Prostate gland (tissue), 2 donors: Measurements from ENCODE around the gene ARHGDIG.

ENCODE experiments used
- POLR2A ChIP-seq: fragments of 450-650 bp; IDR thresholded peaks from one replicate; pipeline ENCODE4 v1.6.1; 2016; ENCODE audit warnings: antibody characterized with exemption, mild to moderate bottlenecking
- POLR2AphosphoS5 ChIP-seq: sonication (generic); formaldehyde crosslinking; IDR thresholded peaks from one replicate; pipeline ENCODE4 v1.6.1; 2017; ENCODE audit warnings: antibody characterized with exemption
- TF ChIP-seq, protein P1 (sequence below), 4 experiments: fragments of 200-600 bp in 2 of 4; fragments of 450-650 bp in 2 of 4; sonication (generic) in 2 of 4; IDR thresholded peaks; 1 replicate in 3 of 4; 2 replicates in 1 of 4; pipeline ENCODE4 v1.5.1; 2016 to 2019; ENCODE audit warnings: antibody characterized with exemption in 4 of 4, mild to moderate bottlenecking in 2 of 4, moderate library complexity in 2 of 4

DNA sequence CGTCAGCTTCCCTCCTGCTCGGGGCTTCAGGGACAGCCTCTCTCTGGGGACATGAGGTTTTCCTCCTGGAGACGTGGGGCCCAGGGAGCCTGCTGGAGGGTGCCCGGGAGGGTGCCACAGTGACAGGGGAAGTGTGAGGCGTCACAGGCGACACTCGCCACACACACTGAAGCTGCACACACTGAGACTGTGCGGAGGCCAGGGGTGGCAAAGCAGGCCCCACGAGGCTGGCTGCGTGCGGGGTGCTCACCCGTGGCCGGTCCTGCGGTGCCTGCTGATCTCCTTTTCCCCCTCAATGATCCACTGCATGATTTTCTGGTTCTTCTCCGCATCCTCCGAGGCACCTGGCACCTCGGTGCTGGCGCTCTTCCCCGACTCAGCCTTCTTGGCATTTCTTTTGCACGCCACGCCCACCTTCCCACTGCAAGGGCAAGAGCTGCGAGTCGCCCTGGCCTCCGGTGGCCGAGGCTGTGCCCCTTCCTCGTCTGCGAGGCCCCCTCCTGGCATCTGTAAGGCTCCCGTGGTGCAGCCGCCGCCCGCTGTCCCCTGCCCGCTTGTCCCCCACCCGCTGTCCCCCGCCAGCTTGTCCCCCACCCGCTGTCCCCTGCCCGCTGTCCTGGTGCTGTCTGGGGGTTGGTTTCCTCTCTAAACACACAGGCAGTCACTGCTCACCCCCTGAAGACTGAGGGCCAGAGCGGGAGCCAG lies 16.6 kb downstream of the ARHGDIG start:
- TF ChIP-seq, protein P1, sequence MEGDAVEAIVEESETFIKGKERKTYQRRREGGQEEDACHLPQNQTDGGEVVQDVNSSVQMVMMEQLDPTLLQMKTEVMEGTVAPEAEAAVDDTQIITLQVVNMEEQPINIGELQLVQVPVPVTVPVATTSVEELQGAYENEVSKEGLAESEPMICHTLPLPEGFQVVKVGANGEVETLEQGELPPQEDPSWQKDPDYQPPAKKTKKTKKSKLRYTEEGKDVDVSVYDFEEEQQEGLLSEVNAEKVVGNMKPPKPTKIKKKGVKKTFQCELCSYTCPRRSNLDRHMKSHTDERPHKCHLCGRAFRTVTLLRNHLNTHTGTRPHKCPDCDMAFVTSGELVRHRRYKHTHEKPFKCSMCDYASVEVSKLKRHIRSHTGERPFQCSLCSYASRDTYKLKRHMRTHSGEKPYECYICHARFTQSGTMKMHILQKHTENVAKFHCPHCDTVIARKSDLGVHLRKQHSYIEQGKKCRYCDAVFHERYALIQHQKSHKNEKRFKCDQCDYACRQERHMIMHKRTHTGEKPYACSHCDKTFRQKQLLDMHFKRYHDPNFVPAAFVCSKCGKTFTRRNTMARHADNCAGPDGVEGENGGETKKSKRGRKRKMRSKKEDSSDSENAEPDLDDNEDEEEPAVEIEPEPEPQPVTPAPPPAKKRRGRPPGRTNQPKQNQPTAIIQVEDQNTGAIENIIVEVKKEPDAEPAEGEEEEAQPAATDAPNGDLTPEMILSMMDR (IDR thresholded peaks at IDR 0.05): no peak
- TF ChIP-seq POLR2A (no peak), POLR2AphosphoS5 (no peak)
